IMR-90 (cell line): Measurements from ENCODE around the gene PDHB. TPM values are rescaled to one million over a fixed set of nuclear protein-coding genes. Genes with fewer than 3 reads are reported as not detected.
A peak's percentile ranks its signal among the peaks of the same experiment; 100 is the strongest.

Experiments used
- ATAC-seq: fragments of 200-7000 bp; cut with Tn5 transposase; 2 replicates; pipeline ENCODE4 v1.9.1; 2020; ENCODE audit warnings: low read depth, mild to moderate bottlenecking, moderate library complexity
- Bru-seq: library from RNA; stranded (reverse); fragments of 400-500 nt; gene quantifications from one replicate; lab custom pipeline; 2021; lab: Mats Ljungman, UMichigan
- BruChase-seq, 2 experiments: library from RNA; stranded (reverse); fragments of 400-500 nt; gene quantifications; one replicate each; lab custom pipeline; 2021; lab: Mats Ljungman, UMichigan
- BruUV-seq: library from RNA; stranded (reverse); fragments of 400-500 nt; replicated peaks from 2 replicates; lab custom pipeline; 2021; lab: Mats Ljungman, UMichigan
- CTCF ChIA-PET: fragments of 300-600 bp; formaldehyde crosslinking; extraction: SDS; loops from one replicate; lab custom pipeline; 2021; ENCODE audit warnings: antibody characterized with exemption; lab: Yijun Ruan, JAX
- POLR2A ChIA-PET: fragments of 300-600 bp; sonication (Branson Sonifier 250); formaldehyde crosslinking; loops from one replicate; lab custom pipeline; 2022; ENCODE audit warnings: antibody characterized with exemption; ENCODE audit not compliant: unreplicated experiment; lab: Charles Lee
- DNase-seq: peaks from one replicate; pipeline ENCODE4 v3.0.0; 2013
- H2AFZ ChIP-seq: replicated peaks from 2 replicates; pipeline ENCODE3; 2013; ENCODE audit warnings: low read length, mild to moderate bottlenecking; ENCODE audit not compliant: poor library complexity
- H2AK5ac ChIP-seq: 2 replicates; pipeline ENCODE4 v1.6.1; 2013; ENCODE audit warnings: low read depth, low read length, inconsistent platforms
- H2AK9ac ChIP-seq: replicated peaks from 2 replicates; pipeline ENCODE3; 2013; ENCODE audit warnings: mild to moderate bottlenecking, low read depth, low read length, moderate library complexity; ENCODE audit not compliant: poor library complexity
- H2BK120ac ChIP-seq: 2 replicates; pipeline ENCODE4 v1.6.1; 2013; ENCODE audit warnings: low read depth, low read length, inconsistent platforms
- H2BK15ac ChIP-seq: 3 replicates; pipeline ENCODE4 v1.6.1; 2013; ENCODE audit warnings: low read depth, low read length, inconsistent platforms
- H2BK20ac ChIP-seq: 2 replicates; pipeline ENCODE4 v1.6.1; 2013; ENCODE audit warnings: low read depth, mild to moderate bottlenecking, inconsistent platforms, low read length, moderate library complexity
- H2BK5ac ChIP-seq: 2 replicates; pipeline ENCODE4 v1.6.1; 2013; ENCODE audit warnings: mild to moderate bottlenecking, low read depth, low read length, inconsistent platforms; ENCODE audit not compliant: poor library complexity, severe bottlenecking
- H3K14ac ChIP-seq: replicated peaks from 2 replicates; pipeline ENCODE4 v1.6.1; 2013; ENCODE audit warnings: low read depth, low read length, inconsistent platforms
- H3K18ac ChIP-seq: 2 replicates; pipeline ENCODE4 v1.6.1; 2013; ENCODE audit warnings: low read depth, low read length, control low read depth
- H3K23ac ChIP-seq: 2 replicates; pipeline ENCODE4 v1.6.1; 2013; ENCODE audit warnings: low read depth, low read length, inconsistent platforms
- H3K27ac ChIP-seq: 2 replicates; pipeline ENCODE4 v1.5.1; 2013; ENCODE audit warnings: mild to moderate bottlenecking, control low read depth, low read length; ENCODE audit not compliant: insufficient read depth
- H3K27me3 ChIP-seq: 2 replicates; pipeline ENCODE4 v1.6.1; 2013; ENCODE audit warnings: low read length; ENCODE audit not compliant: control insufficient read depth, insufficient read depth
- H3K36me3 ChIP-seq: 2 replicates; pipeline ENCODE4 v1.6.1; 2013; ENCODE audit warnings: low read length, mixed read lengths; ENCODE audit not compliant: control insufficient read depth, insufficient read depth
- H3K4ac ChIP-seq: 2 replicates; pipeline ENCODE4 v1.6.1; 2013; ENCODE audit warnings: low read depth, low read length, inconsistent platforms
- H3K4me1 ChIP-seq: 2 replicates; pipeline ENCODE4 v1.6.1; 2013; ENCODE audit warnings: low read length, mixed read lengths; ENCODE audit not compliant: control insufficient read depth, insufficient read depth
- H3K4me2 ChIP-seq: 2 replicates; pipeline ENCODE4 v1.6.1; 2013; ENCODE audit warnings: low read depth, mild to moderate bottlenecking, control low read depth, low read length, moderate library complexity
- H3K4me3 ChIP-seq: 2 replicates; pipeline ENCODE4 v1.5.1; 2013; ENCODE audit warnings: low read depth, mild to moderate bottlenecking, control low read depth, low read length, moderate library complexity; ENCODE audit not compliant: insufficient read depth
- H3K56ac ChIP-seq: 2 replicates; pipeline ENCODE4 v1.6.1; 2013; ENCODE audit warnings: low read length, inconsistent platforms; ENCODE audit not compliant: insufficient read depth; ENCODE audit errors: extremely low read depth
- H3K79me1 ChIP-seq, 2 experiments: 2 replicates each; pipeline ENCODE4 v1.6.1; 2013; ENCODE audit warnings: low read length in 2 of 2, inconsistent platforms in 1 of 2, low read depth in 1 of 2
- H3K9ac ChIP-seq: 2 replicates; pipeline ENCODE4 v1.6.1; 2013; ENCODE audit warnings: low read depth, low read length, control low read depth
- H3K9me1 ChIP-seq: 2 replicates; pipeline ENCODE4 v1.6.1; 2013; ENCODE audit warnings: low read length, inconsistent platforms; ENCODE audit not compliant: insufficient read depth
- H3K9me3 ChIP-seq: 2 replicates; pipeline ENCODE4 v1.6.1; 2013; ENCODE audit warnings: low read length; ENCODE audit not compliant: control insufficient read depth, insufficient read depth
- H4K20me1 ChIP-seq: 2 replicates; pipeline ENCODE4 v1.6.1; 2013; ENCODE audit warnings: low read length, inconsistent platforms; ENCODE audit not compliant: insufficient read depth
- H4K5ac ChIP-seq: 2 replicates; pipeline ENCODE4 v1.6.1; 2013; ENCODE audit warnings: mild to moderate bottlenecking, low read depth, low read length, control low read depth
- H4K8ac ChIP-seq, 2 experiments: 2 replicates each; pipeline ENCODE4 v1.6.1; 2013; ENCODE audit warnings: low read depth in 2 of 2, low read length in 2 of 2, control low read depth in 1 of 2, inconsistent platforms in 1 of 2
- H4K91ac ChIP-seq: 2 replicates; pipeline ENCODE4 v1.6.1; 2013; ENCODE audit warnings: low read depth, low read length, inconsistent platforms; ENCODE audit not compliant: insufficient read depth
- BHLHE40 ChIP-seq: fragments of 150-350 bp; IDR thresholded peaks from 2 replicates; pipeline ENCODE4 v1.6.1; 2016; ENCODE audit warnings: mild to moderate bottlenecking, low read depth, low read length
- CTCF ChIP-seq: conservative IDR thresholded peaks from 2 replicates; pipeline ENCODE4 v1.5.1; 2012; ENCODE audit warnings: mild to moderate bottlenecking, low read depth, low read length, improper control_type of control experiment
- MAZ ChIP-seq: IDR thresholded peaks from 2 replicates; pipeline ENCODE4 v1.6.1; 2012; ENCODE audit warnings: low read depth, mild to moderate bottlenecking, low read length, improper control_type of control experiment, moderate library complexity, borderline replicate concordance
- MXI1 ChIP-seq: IDR thresholded peaks from 2 replicates; pipeline ENCODE4 v1.6.1; 2012; ENCODE audit warnings: low read depth, mild to moderate bottlenecking, low read length, moderate library complexity, borderline replicate concordance
- POLR2A ChIP-seq: IDR thresholded peaks from 2 replicates; pipeline ENCODE4 v1.6.1; 2012; ENCODE audit warnings: mild to moderate bottlenecking, low read depth, low read length
- RAD21 ChIP-seq: IDR thresholded peaks from 2 replicates; pipeline ENCODE4 v1.6.1; 2012; ENCODE audit warnings: low read length, improper control_type of control experiment
- RFX5 ChIP-seq: IDR thresholded peaks from 2 replicates; pipeline ENCODE4 v1.8.0; 2012; ENCODE audit warnings: low read depth, mild to moderate bottlenecking, low read length, moderate library complexity
- USF2 ChIP-seq: fragments of 150-350 bp; IDR thresholded peaks from 2 replicates; pipeline ENCODE4 v1.6.1; 2017; ENCODE audit warnings: mild to moderate bottlenecking, antibody characterized with exemption, low read length, low read depth
- WGBS, 2 experiments: methylation state at CpG; one replicate each; pipeline versions ENCODE4 v1.1.5 to v1.1.7; 2013; ENCODE audit warnings: missing lambda C conversion rate in 2 of 2; ENCODE audit not compliant: insufficient read length in 1 of 2; ENCODE audit errors: extremely low coverage in 2 of 2; 5-methylcytosine and 5-hydroxymethylcytosine counted together
- dilution Hi-C: fragments of 300-500 bp; cut with HindIII; formaldehyde crosslinking; loops from one replicate; pipeline ENCODE4 v1.14.3; 2018; ENCODE audit warnings: low sequenced_read_pairs; ENCODE audit not compliant: unreplicated experiment
- in situ Hi-C: fragments of 300-500 bp; cut with MboI; formaldehyde crosslinking; loops from 3 replicates; pipeline ENCODE4 v1.14.3; 2019; ENCODE audit warnings: low sequenced_read_pairs, inconsistent platforms, mixed read lengths
- intact Hi-C: fragments of 100-400 bp; cut with micrococcal nuclease; formaldehyde crosslinking; loops from 2 replicates; pipeline ENCODE4 v1.10.0; 2022
- long read RNA-seq: library from polyadenylated mRNA; unstranded; transcript quantifications from one replicate; pipeline ENCODE4 v2.0.0, GENCODE V29; 2021; ENCODE audit not compliant: unreplicated experiment
- polyA plus RNA-seq, 3 experiments: library from polyadenylated mRNA; depleted of rRNA; stranded (reverse); fragments of >200 nt; gene quantifications; 2 replicates each; pipeline ENCODE4 v1.2.3, GENCODE V29; 2012; ENCODE audit warnings: low replicate concordance in 1 of 3
- total RNA-seq: library from RNA; depleted of rRNA; stranded (reverse); fragments of >200 nt; gene quantifications from 2 replicates; pipeline ENCODE4 v1.2.3, GENCODE V29; 2012; rRNA removed

The PDHB gene
- total RNA-seq (73.5 and 86.9 TPM in 2 replicates), polyA plus RNA-seq (2012; rRNA removed) (63.8 and 69.2 TPM in 2 replicates), Bru-seq, nascent RNA (percentile 85 among the genes with signal in this experiment), BruChase-seq, experiment 1, labeled RNA remaining after a 6-hour chase (percentile 88 among the genes with signal in this experiment), BruChase-seq, experiment 2, labeled RNA remaining after a 2-hour chase (percentile 80 among the genes with signal in this experiment)
- polyA plus RNA-seq (2012; cell fraction: cytosol; rRNA removed), result 27.8 and 29.5 TPM in 2 replicates
- 14.1 and 41.8 TPM in 2 replicates for polyA plus RNA-seq (2012; cell fraction: nucleus; rRNA removed; ENCODE audit: low replicate concordance)
- long read RNA-seq, transcript PDHB-201 (10 exons, 1,527 nt), result major isoform, 95 of 112 reads
- long read RNA-seq, partial matches to known transcripts, result 0 of 112 reads
- long read RNA-seq, other reads (novel, unspliced or antisense), result 12 of 112 reads

DNA sequence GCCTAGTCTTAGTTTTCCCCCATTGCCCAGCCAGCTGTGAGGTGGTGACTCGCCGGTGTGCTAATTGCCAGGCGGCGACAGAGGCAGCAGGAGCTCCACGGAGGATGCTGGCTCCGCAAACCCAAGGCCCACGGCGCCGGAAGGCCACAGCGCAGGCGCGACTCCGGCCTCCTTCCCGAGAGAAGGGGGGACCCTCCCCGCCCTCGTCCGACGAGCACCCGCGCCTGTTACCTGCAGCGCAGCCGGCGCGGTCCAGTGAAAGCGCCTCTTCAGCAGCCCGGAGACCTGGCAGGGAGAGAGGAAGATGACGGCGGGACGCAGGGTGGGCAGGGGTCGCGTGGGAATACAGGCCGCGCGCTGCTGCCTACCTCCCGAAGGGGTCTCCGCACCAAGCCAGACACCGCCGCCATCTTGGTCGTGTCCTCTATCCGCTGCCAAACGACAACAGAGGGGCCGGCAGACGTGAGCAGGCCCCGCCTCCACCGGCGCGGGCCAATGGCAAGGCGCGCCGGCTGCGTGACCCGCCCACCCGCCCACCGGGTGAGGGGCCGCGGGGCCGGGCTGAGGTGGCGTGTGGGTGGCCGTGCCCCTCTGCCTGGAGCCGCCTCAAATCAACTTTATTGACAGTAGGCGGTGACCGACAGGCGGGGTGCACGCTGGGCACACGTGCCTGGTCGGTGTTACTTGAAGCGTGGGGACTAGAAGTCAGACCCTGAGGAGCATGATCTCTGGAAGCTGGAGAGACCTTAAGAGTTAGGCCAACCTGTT lies at the start of gene PDHB:
Gene PDHB (minus strand): TSS at position 433 of the 768 bp plus-strand sequence. CDS start 23 bp downstream, at position 410.
- Histone ChIP-seq H3K27ac (peak within 1 kb of the TSS; percentile 98), H3K14ac (peak within 1 kb of the TSS; percentile 96), H2BK15ac (peak within 1 kb of the TSS; percentile 89; the same call in 2 of the 3 replicates), H3K4me2 (peak within 1 kb of the TSS; percentile 91), H3K23ac (peak within 1 kb of the TSS; percentile 94), H2BK5ac (peak within 1 kb of the TSS; percentile 98), H2AFZ (peak within 1 kb of the TSS; percentile 100), H3K27me3 (no peaks in the 10 kb centered on the region), H2AK5ac (peak within 1 kb of the TSS; percentile 88), H2AK9ac (peak within 1 kb of the TSS; percentile 98), H3K36me3 (peaks cover 21% of the 10 kb centered on the region), H3K56ac (peak within 1 kb of the TSS; percentile 93), H2BK20ac (peak within 1 kb of the TSS; percentile 91), H3K9ac (peak within 1 kb of the TSS; percentile 97), H4K5ac (peak within 1 kb of the TSS; percentile 91), H3K4me3 (peak within 1 kb of the TSS; percentile 92), H4K8ac (peak within 1 kb of the TSS; percentile 90 to 98), H3K4ac (peak within 1 kb of the TSS; percentile 96), H3K79me1 (peaks cover 17 to 26% of the 10 kb centered on the region in 2 experiments; a peak in 3 of 4 replicates), H3K9me3 (no peaks in the 10 kb centered on the region), H3K9me1 (peaks cover 6% of the 10 kb centered on the region), H4K91ac (peak within 1 kb of the TSS; percentile 99), H2BK120ac (peak within 1 kb of the TSS; percentile 93), H3K18ac (peak within 1 kb of the TSS; percentile 95), H4K20me1 (peaks cover 4% of the 10 kb centered on the region; the same call in 1 of the 2 replicates), H3K4me1 (peaks cover 12% of the 10 kb centered on the region)
- ATAC-seq, result peak; percentile 91
- TF ChIP-seq CTCF (no peak), RAD21 (0 out of 2 replicates have a peak, but pooled peaks have one; percentile 7), MAZ (peak; percentile 38; the same call in 1 of the 2 replicates), BHLHE40 (peak; percentile 73), RFX5 (no peak), POLR2A (peak; percentile 62; the same call in 1 of the 2 replicates), USF2 (0 out of 2 replicates have a peak, but pooled peaks have one; percentile 31), MXI1 (peak; percentile 42; the same call in 1 of the 2 replicates)
- CTCF ChIA-PET, result no interaction called here
- dilution Hi-C loops, result no loop called here
- BruUV-seq, result no TSS peak
- in situ Hi-C loops, result no loop called here
- intact Hi-C loops, result loop anchor here (2.0 kb wide), 2 partner anchors 59 to 99 kb away; partner anchors contain the start of gene KCTD6
- POLR2A ChIA-PET, result interaction anchor here (0.6 kb wide), 1 partner anchor 24 kb away, joined by 3 read pairs; no protein-coding TSS in a partner anchor
- DNase-seq, result peak; percentile 86
- WGBS, 2 experiments, result 0% methylated on average over 15 of the region's 67 CpGs; no CpG with 5 or more reads in 1 of the 2 experiments
